H54 (cell line): ENCODE data around the gene KDM2A.

Source experiments
- DNase-seq: peaks from one replicate; pipeline ENCODE4 v3.0.0; 2011; ENCODE audit warnings: low spot score, mixed read lengths; ENCODE audit not compliant: insufficient read length
- FAIRE-seq: peaks from 3 replicates; lab custom pipeline; 2011; peaks lifted over from hg19 to GRCh38; lab: Jason Lieb, UNC
- POLR2A ChIP-seq: IDR thresholded peaks from 2 replicates; pipeline ENCODE4 v1.6.1; 2011; ENCODE audit warnings: low read depth, mild to moderate bottlenecking, low read length

The KDM2A gene

GRCh38 chr11:67307545-67308001 is 188.5 kb downstream of the KDM2A start:
- DNase-seq (no peak), FAIRE-seq (no peak)
- TF ChIP-seq POLR2A: no peak
